Measurements from ENCODE around the gene MOGAT1.

GRCh38 chr2:222698276-222698675, 26.8 kb downstream of the MOGAT1 start:
- TF ChIP-seq GATA2 (IDR thresholded peaks at IDR 0.05; ENCODE audit: low read depth, low read length) (no peak), GATA3 (IDR thresholded peaks at IDR 0.05; ENCODE audit: low read depth, low read length) (no peak)

Measured in SH-SY5Y (cell line).